HG02763 (cell line): ENCODE measurements around the gene PRM1.
A peak's percentile ranks its signal among the peaks of the same experiment; 100 is the strongest.

Source experiments
- ATAC-seq: cut with Tn5 transposase; IDR thresholded peaks from one replicate; pipeline ENCODE4 v1.9.1; 2021; ENCODE audit warnings: mild to moderate bottlenecking, moderate library complexity; ENCODE audit not compliant: unreplicated experiment

PRM1 gene

DNA sequence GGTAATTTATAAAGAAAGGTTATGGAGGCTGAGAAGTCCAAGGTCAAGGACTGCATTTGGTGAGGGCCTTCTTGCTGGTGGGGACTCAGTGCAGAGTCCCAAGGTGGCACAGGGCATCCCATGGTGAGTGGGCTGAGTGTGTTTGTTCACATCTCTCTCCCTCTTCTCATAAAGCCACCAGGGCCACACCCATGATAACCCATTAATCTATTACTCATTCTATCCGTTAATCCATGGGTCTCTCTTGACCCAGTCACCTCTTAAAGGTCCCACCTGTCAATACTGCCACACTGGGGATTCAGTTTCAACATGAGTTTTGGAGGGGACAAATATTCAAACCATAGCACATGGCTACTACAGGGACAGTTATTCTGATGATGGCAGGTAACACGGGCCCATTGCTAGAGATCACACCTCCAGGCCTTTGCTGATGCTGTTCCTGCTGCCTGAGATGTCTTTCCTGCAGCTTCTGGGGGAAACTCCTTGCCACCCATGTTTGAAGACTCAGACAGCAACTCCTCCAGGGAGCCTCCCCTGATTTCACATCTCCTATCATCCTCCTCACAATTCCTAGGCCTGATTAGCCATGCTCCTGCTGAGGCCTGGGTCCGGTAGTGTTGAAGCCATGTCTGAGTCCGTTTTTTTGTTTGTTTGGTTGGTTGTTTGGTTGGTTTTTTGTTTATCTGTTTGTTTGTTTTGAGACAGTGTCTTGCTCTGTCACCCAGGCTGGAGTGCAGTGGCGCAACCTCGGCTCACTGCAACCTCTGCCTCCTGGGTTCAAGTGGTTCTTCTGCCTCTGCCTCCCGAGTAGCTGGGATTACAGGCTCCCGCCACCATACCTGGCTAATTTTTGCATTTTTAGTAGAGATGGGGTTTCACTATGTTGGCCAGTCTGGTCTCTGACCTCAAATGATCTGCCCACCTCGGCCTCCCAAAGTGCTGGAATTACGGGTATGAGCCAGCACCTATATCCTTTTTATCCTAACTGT is 41.2 kb downstream of the PRM1 start:
- no peak for ATAC-seq

GRCh38 chr16:11238272-11239202 is 42.6 kb downstream of the PRM1 start:
- no peak for ATAC-seq

DNA sequence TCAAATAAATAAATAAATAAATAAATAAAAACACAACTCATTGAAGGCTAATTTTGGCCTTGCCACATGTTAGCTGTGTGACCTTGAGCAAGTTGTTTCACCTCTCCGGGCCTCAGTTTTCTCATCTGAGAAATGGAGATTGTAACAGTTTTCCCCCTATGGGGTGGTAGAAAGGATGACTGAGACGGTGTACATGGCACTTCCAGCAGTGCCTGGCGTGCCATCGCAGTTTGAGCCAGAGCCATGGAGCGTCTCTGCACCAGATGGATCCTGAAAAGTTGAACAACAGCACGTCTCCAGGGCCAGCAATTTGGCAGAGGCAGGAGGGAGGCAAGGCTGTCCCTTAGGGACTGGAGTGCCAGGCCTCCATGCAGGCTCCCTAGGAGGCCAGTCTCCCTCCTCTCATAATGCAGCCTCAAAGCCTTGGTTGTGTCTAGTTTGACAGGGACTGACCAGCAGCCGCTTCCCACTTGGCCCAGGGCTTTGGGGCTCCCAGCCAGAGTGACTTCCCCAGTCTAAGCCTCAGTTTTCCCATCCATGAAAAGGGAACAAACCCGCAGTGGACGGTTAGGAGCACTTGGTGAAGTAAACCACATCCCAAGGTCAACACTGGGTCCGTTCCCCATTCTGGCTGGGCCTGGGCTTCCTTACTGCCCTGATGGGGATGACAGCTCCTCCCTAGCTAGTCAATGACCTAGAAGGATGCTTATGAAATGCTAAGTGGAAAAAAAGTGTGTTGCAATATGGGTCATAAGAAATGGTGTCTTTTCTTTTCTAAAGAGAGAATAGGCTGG is 44.5 kb downstream of the PRM1 start:
- ATAC-seq, result no peak

DNA sequence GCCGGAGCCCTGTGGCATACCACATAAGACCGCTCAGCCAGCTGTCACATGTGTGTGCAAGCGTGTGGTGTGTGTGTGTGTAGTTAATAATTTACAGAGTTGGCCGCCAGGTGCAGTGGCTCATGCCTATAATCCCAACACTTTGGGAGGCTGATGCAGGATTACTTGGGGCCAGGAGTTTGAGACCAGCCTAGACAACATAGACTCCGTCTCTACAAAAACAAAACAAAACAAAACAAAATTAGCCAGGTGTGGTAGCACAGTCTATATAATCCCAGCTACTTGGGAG is 45.5 kb downstream of the PRM1 start:
- ATAC-seq, result no peak

DNA sequence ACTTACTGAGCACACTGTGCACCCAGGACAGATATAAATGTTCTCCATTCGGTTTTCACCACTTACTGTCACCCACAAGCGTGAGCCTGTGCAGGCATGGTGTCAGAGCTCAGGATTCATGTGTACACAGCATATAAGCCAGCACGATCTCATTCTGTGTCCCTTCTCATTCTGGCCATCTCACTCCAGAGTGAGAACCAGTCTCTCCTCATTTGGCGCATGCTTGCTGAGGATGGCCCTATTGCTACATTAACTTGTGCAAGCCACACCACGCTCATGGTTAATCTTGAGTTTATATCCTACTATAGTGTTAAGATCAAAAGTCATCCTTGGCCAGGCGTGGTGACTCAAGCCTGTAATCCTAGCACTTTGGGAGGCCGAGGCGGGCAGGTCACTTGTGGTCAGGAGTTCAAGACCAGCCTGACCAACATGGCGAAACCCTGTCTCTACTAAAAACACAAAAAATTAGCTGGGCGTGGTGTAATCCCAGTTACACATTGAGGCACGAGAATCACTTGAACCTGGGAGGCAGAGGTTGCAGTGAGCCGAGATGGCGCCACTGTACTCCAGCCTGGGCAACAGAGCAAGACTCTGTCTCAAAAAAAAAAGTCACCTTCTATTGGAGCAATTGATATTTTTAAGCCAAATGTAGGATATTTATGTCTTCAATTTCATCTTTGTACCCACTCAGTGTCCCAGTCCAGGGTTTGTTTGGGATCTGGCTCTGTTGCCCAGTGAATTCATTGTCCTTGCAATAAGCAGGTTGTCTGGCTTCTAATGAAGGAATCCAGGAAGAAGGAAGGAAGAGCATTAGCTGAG is 46.0 kb downstream of the PRM1 start:
- ATAC-seq, result no peak

DNA sequence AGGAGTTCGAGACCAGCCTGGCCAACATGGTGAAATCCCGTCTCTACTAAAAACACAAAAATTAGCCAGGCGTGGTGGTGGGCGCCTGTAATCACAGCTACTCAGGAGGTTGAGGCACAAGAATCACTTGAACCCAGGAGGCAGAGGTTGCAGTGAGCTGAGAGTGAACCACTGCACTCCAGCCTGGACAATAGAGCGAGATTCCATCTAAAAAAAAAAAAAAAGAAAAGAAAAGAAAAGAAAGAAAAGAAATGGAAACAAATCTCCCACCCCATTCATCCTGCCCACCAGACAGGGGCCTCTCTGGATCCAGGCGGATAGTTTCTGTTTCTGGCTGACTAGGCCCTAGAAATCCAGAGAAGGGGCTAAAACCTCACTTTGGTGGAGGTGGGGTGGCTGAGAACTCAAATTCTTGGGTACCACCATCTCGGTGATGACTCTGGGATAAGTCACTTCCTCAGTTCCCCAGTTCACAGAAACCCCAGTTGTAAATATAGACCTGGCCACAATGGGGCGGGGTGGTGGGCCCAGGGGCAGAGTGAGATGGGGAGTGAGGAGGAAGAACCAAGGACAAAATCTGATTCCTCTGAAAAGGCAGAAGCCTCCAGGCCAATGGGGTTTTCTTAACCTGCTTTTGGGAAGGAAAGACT is 47.3 kb downstream of the PRM1 start:
- no peak for ATAC-seq

- peak; percentile 41 for ATAC-seq
Observed at GRCh38 chr16:11232852-11233726, 48.0 kb downstream of the PRM1 start.

GRCh38 chr16:11232302-11232851 is 48.8 kb downstream of the PRM1 start:
- ATAC-seq, result no peak

GRCh38 chr16:11231367-11231970 is 49.7 kb downstream of the PRM1 start:
- no peak for ATAC-seq
